ENCODE results near the gene REP15.
"Not testable (repeated sequence)": the region's sequence is repeated elsewhere in the genome, so short reads cannot be mapped to it uniquely, and the experiment has no call there.

Gene REP15, protein sequence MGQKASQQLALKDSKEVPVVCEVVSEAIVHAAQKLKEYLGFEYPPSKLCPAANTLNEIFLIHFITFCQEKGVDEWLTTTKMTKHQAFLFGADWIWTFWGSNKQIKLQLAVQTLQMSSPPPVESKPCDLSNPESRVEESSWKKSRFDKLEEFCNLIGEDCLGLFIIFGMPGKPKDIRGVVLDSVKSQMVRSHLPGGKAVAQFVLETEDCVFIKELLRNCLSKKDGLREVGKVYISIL

DNA sequence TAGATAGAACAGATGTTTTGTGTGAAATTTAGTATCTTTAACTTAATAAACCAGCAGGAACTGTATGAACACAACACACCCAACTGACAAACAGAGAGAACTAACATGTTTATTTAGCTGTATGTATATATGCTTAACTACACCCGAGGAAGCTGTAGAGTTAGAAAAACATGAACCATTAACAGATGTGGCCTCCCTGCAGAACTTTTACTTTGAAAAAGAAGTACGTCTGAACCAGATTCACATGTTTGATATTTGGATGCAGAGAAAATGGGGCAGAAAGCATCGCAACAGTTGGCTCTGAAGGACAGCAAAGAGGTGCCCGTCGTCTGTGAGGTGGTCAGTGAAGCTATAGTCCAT is at the start of gene REP15:
REP15 (plus strand) TSS at position 155 of the 360 bp plus-strand sequence; CDS start at position 271, 116 bp downstream.
- DNase-seq = no peak

DNA sequence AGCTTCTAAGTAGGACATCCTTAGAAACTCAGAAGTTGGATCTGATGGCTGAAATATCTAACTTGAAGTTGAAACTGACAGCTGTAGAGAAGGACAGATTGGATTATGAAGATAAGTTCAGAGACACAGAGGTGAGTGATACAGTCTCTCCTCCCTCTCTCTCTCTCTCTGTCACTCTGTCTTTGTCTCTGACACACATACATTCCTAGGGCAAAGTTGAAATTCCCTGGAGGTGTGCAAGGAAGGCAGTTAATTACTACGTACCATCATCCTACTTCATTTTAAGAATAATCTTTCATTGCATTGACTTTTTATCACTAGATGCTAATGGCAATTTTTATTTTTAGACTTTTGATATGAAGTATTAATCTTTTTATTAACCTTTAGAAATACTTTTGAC is 46.2 kb upstream of the REP15 start:
- DNase-seq = no peak

- DNase-seq = no peak
Observed at GRCh38 chr12:27651201-27651600, 45.0 kb upstream of the REP15 start.

DNA sequence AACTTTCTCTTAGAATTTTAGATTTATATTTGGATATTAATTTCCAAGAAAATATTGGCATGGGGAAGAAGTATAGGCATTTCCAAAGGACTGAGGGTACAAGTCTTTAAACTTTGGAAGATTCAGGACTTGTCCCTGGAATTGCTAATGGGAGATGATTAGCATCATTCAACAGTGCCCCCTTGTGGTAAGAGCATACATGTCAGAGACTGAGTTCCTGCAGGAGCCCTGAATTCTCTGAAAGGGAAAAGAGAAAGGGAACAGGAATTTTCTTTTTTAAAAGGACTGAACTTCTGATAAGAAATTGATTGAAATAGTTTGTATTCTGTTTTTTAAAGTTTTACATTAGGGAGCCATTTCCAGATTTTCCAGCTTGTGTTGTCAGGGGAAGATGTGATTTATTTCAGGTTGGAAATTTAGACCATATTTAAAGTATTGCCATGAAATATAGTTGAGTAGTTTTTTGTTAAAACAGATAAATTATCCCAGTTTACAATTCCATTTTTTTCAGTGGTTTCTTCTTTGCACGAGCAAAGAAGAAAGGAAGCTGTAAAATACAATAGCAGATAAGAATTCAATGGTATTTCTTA is 44.0 kb upstream of the REP15 start:
- no peak for DNase-seq

- DNase-seq = no peak
Observed at GRCh38 chr12:27653661-27654060, 42.6 kb upstream of the REP15 start.

GRCh38 chr12:27655476-27655875 is 40.8 kb upstream of the REP15 start:
- not testable (repeated sequence) for DNase-seq

DNA sequence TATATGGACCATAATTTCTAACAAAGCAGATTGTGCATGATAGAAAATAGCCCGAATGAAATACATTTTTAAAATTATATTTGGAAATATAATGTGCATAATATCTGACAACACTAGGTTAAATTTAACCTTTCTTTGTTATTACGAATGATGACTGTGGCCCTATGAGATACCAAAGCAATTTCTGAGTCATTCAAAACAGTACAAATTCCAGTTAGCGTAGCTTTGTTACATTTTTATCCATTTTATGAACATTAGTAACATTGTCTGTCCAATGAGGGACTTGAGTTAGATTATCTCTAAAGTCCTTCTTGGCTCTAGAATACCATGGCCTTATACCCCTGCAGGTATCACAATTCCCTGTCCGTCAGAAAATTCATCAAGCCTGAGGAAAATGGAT is 39.0 kb upstream of the REP15 start:
- DNase-seq = no peak

- no peak for DNase-seq
Observed at GRCh38 chr12:27665704-27666103, 30.5 kb upstream of the REP15 start.

DNA sequence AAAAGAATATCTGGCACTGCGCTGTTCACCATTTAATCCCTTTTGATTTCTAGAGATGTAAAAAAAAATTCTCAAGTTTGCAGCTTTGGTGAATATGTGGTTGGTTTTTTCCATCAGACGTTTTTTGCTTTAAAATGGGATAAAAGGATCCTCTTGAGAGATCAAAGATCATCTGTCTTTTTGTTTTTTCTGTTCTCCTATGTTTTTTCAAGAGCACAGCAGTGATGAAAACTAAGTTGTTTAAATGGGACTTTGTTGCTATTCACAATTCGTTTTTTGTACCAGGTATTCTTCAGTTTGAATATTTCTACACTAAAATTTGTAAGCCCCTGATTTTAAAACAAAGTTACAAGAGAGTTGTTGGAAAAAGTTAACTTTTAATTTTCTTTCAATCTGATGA is 29.7 kb upstream of the REP15 start:
- DNase-seq = no peak

DNA sequence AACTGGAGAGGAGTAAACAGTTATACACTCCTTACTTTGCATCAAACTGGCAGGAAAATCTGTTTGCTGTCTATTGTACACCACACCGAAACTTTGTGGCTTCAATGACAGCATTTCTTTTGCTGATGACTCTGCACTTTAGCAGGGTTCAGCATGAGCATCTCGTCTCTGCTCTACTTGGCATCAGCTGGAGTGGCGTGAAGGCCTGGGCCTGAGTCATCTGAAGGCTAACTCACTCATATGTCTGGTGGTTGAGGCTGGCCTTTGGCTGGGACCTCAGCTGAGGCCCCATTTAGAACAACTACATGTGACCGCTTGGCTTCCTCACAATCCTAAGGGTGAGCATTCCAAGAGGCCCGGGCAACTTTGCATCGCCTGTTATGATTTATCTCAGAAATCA is 28.7 kb upstream of the REP15 start:
- DNase-seq = no peak

DNA sequence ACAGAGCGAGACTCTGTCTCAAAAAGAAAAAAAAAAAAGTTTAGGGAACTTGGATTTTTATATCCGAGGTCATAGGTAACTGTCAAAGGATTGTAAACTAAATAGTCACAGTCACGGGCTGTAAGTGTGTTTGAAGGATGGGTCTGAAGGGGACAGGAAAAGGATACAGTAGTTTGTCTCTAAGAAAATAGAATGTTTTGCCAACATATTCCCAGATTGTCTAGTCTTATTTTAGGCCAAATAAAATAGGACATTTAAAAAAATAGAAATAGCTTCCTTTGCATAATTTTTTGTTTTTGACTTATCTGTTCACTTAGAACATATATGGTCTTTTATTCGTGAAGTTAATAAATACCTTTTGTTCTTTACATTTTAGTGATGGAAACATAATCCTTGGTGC is 24.2 kb upstream of the REP15 start:
- DNase-seq = no peak

DNA sequence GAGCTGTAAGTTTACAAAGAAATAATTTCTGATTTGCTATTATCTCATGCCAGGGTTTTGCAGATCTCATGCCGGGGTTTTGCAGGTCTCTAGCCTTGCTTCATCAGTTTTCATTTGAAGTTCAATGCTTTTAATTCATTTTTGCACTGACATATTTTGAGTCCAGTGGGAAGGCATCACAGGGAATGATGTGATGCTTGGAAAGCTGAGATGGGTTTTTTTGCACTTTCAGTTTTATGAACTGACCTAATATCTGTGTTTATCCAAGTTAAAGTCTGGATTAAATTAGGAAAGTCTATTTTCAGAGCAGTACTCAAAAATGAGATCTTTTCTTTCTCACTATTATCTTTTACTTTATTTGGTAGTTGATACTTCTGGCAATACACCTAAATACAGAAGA is 23.6 kb upstream of the REP15 start:
- no peak for DNase-seq

GRCh38 chr12:27673101-27673718 is 23.0 kb upstream of the REP15 start:
- DNase-seq = no peak

DNA sequence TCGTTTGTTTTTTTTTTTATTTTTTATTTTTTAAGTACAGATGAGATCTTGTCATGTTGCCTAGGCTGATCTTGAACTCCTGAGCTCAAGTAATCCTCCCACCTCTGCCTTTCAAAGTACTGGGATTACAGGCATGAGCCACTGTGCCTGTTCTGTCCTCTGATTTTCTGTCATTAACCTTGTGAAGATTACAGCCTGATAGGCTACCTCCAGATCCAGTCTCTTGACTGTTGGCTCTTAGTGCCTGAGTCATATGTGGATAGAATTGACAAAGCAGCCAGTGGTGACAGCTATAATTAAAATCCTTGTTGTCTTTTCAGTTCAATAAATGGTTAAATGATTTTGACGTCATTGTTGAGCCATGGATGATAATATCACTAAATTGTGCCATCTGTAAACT is 21.3 kb upstream of the REP15 start:
- no peak for DNase-seq

- no peak for DNase-seq
Observed at GRCh38 chr12:27680619-27681018, 15.6 kb upstream of the REP15 start.

GRCh38 chr12:27682534-27682933 is 13.7 kb upstream of the REP15 start:
- DNase-seq = no peak

DNA sequence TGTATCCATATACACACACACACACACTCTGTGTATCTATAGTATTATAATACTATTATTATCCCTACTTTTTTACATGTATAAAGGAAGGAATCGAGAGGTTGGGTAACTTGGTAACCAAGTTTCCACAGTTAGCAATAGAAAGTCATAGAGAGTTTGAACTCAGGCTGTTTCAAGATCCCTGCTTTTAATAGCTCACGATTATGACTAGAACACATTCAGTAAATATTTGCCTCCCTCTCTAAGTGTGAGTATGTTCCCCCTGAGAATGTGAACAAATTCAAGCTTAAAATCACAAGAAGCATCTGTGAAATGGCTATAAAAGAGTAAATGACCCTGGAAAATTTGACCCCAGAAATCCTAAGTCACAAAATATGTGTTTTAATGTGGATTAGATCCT is 11.0 kb upstream of the REP15 start:
- DNase-seq = no peak

GRCh38 chr12:27686147-27686546 is 10.1 kb upstream of the REP15 start:
- no peak for DNase-seq

- DNase-seq = no peak
Observed at GRCh38 chr12:27688671-27689070, 7.6 kb upstream of the REP15 start.

GRCh38 chr12:27689558-27690180 is 6.6 kb upstream of the REP15 start:
- no peak for DNase-seq

GRCh38 chr12:27693403-27693802 is 2.8 kb upstream of the REP15 start:
- DNase-seq = no peak

DNA sequence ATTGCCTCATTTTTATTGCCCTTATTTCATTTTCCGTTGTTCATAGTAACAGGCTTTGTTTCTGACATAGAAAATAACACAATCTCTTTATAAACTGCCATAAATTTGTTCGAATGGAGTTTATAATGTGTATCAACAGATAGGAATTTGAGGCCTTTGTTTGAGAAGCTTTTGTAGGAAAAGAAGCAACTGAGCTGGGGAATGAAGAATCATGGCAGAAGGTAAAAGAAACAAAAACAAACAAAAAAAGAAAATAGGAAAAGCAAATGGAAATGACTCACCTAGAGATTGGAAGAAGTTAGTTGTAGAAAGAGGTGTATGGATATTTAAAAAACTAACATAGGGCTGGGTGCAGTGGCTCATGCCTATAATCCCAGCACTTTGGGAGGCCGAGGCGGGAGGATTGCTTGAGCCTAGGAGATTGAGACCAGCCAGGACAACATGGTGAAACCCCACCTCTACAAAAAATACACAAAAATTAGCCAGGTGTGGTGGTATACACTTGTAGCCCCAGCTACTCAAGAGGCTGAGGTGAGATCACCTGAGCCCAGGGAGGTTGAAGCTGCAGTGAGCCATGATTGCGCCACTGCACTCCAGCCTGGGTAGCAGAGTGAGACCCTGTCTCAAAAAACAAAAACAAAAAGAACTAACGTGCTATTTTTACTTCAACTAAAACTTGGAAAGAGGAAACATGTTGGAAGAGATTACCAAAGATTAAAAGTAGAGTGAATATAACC is 523 bp upstream of the REP15 start:
- DNase-seq = no peak

DNA sequence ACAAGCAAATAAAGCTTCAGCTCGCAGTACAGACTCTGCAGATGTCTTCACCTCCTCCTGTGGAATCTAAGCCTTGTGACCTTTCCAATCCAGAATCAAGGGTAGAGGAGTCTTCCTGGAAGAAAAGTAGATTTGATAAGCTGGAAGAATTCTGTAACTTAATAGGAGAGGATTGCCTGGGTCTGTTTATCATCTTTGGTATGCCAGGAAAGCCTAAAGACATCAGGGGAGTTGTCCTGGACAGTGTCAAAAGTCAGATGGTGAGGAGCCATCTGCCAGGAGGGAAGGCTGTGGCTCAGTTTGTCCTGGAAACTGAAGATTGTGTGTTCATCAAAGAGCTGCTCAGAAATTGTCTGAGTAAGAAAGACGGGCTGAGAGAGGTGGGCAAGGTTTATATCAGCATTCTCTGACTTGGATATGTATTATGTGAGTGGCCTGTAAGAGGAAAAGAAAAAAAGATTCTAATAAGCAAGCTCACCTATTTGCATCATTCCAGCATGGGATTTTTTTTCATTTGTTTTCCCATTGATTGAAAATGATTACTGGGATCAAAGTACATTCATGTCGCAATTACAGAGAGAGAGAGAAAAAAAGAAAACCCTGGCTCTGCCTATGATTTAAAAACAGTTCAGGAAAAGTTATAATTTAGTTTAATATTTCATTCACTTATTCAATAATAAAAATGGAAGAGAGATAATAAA is 767 bp downstream of the REP15 start:
- no peak for DNase-seq

All from activated effector memory CD4-positive, alpha-beta T cell treated with Interleukin-2 at 50 U/mL for 16 hours (primary cell).